GM18502 (cell line): ENCODE measurements around the gene ANKRD31.
"Not testable (repeated sequence)": the region's sequence is repeated elsewhere in the genome, so short reads cannot be mapped to it uniquely, and the experiment has no call there.

Source experiments
- ATAC-seq: cut with Tn5 transposase; IDR thresholded peaks from one replicate; pipeline ENCODE4 v1.9.1; 2021; ENCODE audit warnings: mild to moderate bottlenecking; ENCODE audit not compliant: unreplicated experiment, poor library complexity

The ANKRD31 gene

GRCh38 chr5:75235711-75236110, 967 bp downstream of the ANKRD31 start:
- ATAC-seq: no peak

DNA sequence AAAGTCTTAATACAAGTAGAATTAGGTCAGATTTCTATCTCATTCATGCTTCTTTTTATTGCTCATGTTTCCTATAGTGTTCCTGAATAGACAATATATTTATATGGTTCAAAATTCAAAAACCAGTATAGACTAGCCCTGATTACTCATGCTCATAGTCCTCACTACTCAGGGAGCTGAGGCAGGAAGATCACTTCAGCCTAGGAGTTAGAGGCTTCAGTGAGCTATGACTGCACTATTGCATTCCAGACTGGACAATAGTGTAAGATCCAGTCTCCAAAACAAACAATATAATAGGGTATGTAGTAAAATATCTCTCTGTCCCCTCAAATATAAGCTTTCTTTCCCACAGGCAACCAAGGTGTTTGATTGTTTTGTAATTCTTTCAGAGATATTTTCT, 2.4 kb downstream of the ANKRD31 start:
- no peak for ATAC-seq

- ATAC-seq: no peak
Observed at GRCh38 chr5:75226916-75227315, 9.8 kb downstream of the ANKRD31 start.

- no peak for ATAC-seq
Observed at GRCh38 chr5:75225506-75225905, 11.2 kb downstream of the ANKRD31 start.

DNA sequence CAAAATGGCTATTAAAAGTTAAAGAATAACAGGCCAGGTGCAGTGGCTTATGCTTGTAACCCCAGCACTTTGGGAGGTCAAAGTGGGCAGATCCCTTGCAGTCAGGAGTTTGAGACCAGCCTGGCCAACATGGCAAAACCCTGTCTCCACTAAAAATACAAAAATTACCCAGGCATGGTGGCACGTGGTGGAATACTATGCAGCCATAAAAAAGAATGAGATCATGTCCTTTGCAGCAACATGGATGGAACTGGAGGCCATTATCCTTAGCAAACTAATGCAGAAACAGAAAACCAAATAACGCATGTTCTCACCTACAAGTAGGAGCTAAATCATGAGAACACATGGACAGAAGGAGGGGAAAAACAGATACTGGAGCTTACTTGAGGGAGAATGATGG, 15.9 kb downstream of the ANKRD31 start:
- ATAC-seq: not testable (repeated sequence)

DNA sequence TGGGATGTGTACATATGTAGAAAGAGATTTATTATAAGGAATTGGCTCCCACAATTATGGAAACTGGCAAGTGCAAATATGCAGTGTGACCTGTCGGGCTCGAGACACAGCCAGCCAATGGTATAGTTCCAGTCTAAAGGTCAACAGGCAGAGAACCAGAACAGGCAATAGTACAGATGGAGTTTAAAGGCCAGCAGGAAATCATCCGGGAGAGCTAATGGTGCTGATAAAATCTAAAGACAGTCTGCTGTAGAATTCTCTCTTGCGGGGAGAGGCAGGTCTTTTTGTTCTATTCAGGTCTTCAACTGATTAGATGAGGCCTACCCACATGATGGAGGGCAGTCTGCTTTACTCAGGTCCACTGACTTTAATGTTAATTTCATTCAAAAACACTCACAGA, 21.8 kb downstream of the ANKRD31 start:
- no peak for ATAC-seq

DNA sequence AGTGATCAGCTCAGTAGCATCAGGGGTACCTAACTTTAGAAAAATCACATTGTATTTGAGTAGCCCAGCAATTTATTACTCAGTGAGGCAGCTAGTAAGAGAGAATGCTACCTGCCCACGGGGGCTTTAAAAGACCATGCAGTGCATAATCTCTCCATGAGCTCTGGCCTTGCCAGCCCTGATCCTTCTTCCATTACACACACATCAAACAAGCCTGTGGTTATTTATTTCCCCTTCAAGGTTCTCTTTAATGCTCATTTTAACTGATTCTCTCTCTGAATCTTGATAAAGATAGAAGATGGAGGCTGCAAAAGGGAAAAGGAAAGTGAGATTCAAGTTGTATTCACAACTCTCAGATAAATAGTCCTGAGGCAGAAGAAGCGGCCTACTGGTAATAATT, 22.3 kb downstream of the ANKRD31 start:
- no peak for ATAC-seq

GRCh38 chr5:75203604-75204003, 33.1 kb downstream of the ANKRD31 start:
- no peak for ATAC-seq

GRCh38 chr5:75202935-75203334, 33.7 kb downstream of the ANKRD31 start:
- no peak for ATAC-seq

- ATAC-seq: no peak
Observed at GRCh38 chr5:75200776-75201175, 35.9 kb downstream of the ANKRD31 start.

GRCh38 chr5:75199946-75200345, 36.7 kb downstream of the ANKRD31 start:
- ATAC-seq: no peak

- ATAC-seq: no peak
Observed at GRCh38 chr5:75199071-75199470, 37.6 kb downstream of the ANKRD31 start.

DNA sequence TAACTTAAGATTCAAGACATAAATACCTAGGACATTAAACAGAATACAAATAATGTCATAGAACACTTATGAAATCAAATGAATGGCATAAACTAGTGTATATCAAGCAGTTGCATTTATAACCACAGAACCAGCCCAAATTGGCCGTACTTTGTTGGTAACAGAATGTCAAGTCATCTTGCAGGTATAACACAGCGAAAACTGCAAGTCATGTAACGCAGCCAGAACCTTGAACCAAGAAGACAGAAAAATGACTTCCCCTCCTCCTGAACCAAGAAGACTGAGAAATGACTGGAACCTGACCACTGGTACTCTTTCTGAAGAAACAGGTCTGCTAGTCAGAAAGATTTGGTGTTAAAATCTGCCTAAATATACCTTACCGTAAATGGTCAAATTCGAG, 38.9 kb downstream of the ANKRD31 start:
- ATAC-seq: no peak

GRCh38 chr5:75192804-75193203, 43.9 kb downstream of the ANKRD31 start:
- no peak for ATAC-seq

DNA sequence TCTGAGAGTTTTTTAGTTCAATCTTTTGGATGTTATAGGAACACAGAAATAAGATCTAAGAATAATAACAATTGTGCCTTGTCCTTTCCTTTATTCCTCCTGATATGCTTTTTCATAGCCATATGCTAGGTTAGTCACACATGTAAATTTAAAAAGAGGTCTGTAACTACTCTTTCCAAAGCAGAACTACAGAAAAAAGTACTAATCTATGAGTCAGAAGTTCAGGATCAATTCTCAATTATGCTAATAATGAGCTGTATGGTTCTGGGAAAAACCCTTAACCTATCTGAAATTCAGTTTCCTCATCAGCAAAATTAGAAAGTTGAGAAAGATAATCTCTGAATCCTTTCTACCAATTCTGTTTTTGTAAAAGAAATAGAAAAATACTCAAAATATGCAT, 44.4 kb downstream of the ANKRD31 start:
- no peak for ATAC-seq

GRCh38 chr5:75190227-75190626, 46.5 kb downstream of the ANKRD31 start:
- no peak for ATAC-seq

DNA sequence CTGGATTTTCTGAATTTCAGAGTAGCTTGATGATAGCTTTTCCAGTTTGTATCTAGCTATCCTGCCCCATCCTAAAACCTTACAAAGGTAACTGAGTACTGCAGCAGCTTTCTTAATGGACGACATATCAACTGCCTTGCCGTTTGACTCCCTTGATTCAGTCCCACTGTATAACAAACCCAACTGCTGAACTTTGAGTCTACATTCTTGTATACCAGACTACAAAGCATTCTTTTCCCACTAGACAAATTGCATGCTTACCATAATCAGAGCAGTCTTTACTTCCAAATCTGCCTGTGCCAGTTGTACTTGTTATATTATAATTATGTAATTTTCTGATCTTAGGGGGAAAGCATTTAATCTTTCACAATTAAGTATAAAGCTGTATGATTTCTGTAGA, 47.3 kb downstream of the ANKRD31 start:
- no peak for ATAC-seq

GRCh38 chr5:75185763-75186162, 50.9 kb downstream of the ANKRD31 start:
- no peak for ATAC-seq

DNA sequence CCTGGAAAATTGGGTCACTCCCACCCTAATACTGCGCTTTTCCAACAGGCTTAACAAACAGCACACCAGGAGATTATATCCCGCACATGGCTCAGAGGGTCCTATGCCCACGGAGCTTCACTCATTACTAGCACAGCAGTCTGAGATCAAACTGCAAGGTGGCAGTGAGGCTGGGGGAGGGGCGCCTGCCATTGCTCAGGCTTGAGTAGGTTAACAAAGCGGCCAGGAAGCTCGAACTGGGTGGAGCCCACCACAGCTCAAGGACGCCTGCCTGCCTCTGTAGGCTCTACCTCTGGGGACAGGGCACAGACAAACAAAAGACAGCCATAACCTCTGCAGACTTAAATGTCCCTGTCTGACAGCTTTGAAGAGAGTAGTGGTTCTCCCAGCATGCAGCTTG, 60.7 kb downstream of the ANKRD31 start:
- not testable (repeated sequence) for ATAC-seq

DNA sequence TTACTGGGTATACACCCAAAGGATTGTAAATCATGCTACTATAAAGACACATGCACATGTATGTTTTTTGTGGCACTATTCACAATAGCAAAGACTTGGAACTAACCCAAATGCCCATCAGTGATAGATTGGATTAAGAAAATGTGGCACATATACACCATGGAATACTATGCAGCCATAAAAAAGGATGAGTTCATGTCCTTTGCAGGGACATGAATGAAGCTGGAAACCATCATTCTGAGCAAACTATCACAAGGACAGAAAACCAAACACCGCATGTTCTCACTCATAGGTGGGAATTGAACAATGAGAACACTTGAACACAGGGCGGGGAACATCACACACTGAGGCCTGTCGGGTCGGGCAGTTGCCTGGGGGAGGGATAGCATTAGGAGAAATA, 61.8 kb downstream of the ANKRD31 start:
- not testable (repeated sequence) for ATAC-seq

DNA sequence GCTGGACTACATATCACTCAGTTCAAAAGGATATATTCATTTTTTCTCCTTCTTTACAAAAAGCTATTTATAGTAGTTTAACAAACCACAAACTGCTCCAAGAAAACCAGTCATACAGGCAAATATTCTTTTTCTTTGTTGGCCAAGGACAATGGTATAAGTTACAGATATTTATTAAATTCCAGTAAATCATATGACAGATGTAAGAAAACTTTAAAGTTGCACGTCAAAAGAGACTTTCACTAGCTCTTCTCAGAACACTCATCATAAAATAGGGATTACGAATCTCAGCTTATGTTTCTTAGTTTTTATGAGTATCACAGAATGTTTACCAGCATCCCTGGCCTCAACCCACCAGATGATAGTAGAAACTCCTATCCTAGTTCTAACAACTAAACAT, 67.2 kb downstream of the ANKRD31 start:
- no peak for ATAC-seq

- ATAC-seq: no peak
Observed at GRCh38 chr5:75168026-75168735, 68.5 kb downstream of the ANKRD31 start.

GRCh38 chr5:75167345-75167744, 69.3 kb downstream of the ANKRD31 start:
- ATAC-seq: no peak
